ENCODE measurements around the gene MYZAP. TPM values are rescaled to one million over a fixed set of nuclear protein-coding genes. Genes with fewer than 3 reads are reported as not detected.

The MYZAP gene
- polyA plus RNA-seq, 6 donors from 2014 or later: 4.5 to 15.3 (median 7.4) TPM

DNA sequence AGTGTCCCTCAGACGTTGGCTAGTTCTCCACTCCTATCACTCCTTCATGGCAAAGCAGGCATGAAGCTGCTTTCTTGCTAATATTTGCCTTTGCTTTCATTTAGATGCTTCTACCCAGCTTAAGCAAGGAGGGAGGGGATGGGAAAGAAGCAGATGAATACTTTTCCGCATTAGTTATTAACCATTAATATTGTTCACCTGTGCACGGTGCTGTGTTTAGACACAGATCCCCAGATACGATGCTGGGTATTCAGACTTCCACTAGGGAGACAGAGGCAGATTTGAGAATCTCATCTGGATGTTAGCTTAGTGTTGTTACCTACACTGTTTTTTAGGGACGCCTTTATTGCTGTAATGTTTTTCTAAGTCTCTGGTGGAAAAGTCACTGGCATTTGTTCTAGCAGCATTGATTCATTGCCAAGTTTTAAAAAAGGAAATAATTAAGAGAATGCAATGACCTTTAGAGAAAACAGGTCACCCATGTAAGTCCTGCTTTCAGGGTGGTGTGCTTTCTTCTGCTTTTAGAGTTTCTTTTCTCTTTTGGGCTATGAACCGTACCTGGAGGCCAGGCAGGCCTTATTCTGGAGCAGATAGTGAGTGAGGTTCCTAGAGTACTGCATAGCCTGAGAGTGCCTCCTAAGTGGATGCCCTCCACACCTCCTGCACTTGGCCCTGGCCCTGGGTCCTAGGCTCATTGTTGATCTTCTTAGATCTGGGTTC is 55.5 kb downstream of the MYZAP start:
- peak in 1 of 2 donors; percentile 91 for ATAC-seq (ENCODE audit: low read depth in 2 of 2)
- DNase-seq: peak; percentile 48
- H3K27me3 Mint-ChIP-seq: no peaks in the 10 kb centered on the region
- peaks cover 19 to 20% of the 10 kb centered on the region in 2 donors for H3K36me3 Mint-ChIP-seq
- H3K4me1 Mint-ChIP-seq: peaks cover 12 to 31% (median 25%) of the 10 kb centered on the region in 3 donors
- peak overlapping the region in 6 of 8 donors; percentile 3 to 74 (median 38) for H3K4me3 Mint-ChIP-seq
- peak overlapping the region in 4 of 6 donors; percentile 19 to 95 (median 80) for H3K27ac Mint-ChIP-seq
- H3K9me3 Mint-ChIP-seq: no peaks in the 10 kb centered on the region

DNA sequence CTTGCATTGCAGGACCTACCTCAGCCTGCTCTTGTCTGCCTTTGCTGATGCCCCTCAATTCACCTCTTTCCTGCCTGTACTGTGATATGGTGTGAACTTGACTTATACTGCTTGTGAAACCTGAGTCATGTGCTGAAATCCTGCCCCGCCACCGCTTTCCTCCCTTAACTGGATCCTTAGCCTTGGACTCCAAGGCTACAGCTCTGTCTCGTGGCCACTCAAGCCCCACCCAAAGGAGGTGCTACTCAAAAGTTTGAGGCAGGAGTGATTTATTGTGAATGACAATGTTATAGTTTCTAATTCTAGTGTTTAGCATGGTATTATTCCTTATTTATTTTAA is 56.1 kb downstream of the MYZAP start:
- Mint-ChIP-seq H3K4me1 (peaks cover 12 to 34% (median 25%) of the 10 kb centered on the region in 3 donors), H3K9me3 (no peaks in the 10 kb centered on the region), H3K27ac (peak overlapping the region in 4 of 6 donors; percentile 58 to 95 (median 84)), H3K27me3 (no peaks in the 10 kb centered on the region), H3K4me3 (peak overlapping the region in 4 of 8 donors; percentile 3 to 74 (median 31)), H3K36me3 (peaks cover 19 to 20% of the 10 kb centered on the region in 2 donors)
- DNase-seq (no peak), ATAC-seq (ENCODE audit: low read depth in 2 of 2) (peak in 1 of 2 donors; percentile 38)

DNA sequence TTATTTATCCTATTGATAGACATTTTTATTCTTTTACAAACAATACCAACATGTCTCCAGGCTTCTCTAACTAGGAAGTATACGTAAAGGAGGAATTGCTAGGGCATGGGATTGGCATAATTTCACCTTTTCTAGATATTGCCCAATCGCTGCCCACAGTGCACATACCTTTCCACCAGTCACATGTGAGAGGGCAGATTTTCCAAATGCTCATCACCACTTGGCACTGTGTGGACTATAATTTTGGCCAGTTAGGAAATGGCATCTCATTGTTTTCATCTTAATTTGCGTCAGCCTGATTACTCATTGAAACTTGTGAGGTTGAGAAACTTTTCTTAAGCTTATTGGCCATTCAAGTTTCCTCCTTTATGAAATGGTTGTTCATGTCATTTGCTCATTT is 57.4 kb downstream of the MYZAP start:
- no peak overlapping the region for H3K27ac Mint-ChIP-seq
- H3K4me1 Mint-ChIP-seq: peaks cover 12 to 34% (median 25%) of the 10 kb centered on the region in 3 donors
- DNase-seq (no peak), ATAC-seq (ENCODE audit: low read depth in 2 of 2) (no peak)
- no peaks in the 10 kb centered on the region for H3K9me3 Mint-ChIP-seq
- H3K4me3 Mint-ChIP-seq: no peak overlapping the region
- no peaks in the 10 kb centered on the region for H3K27me3 Mint-ChIP-seq
- H3K36me3 Mint-ChIP-seq: peaks cover 13 to 19% of the 10 kb centered on the region in 2 donors

DNA sequence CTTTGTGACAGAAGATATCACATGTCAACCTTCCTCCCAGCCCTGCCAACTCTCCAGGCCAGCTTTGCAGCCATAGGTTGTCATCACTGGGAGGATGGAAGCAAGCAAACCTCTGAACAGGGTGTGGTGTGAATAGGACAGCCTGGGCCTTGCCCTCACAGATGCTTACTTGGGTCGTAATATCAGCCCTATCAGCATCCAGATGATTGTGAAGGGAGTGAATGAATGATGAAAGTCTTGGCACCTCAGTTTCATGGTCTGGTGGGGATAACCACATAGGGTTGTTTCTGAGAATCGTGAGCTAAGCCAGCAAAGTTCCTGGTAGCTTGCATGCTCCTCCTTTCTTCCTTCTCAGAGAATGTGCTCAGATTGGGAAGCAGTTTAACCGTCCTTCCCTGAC is 59.7 kb downstream of the MYZAP start:
- Mint-ChIP-seq H3K27me3 (no peaks in the 10 kb centered on the region), H3K4me3 (peak overlapping the region in 1 of 8 donors; percentile 59), H3K27ac (peak overlapping the region in 2 of 6 donors; percentile 28 to 41), H3K4me1 (peaks cover 12 to 24% (median 16%) of the 10 kb centered on the region in 3 donors), H3K9me3 (no peaks in the 10 kb centered on the region), H3K36me3 (peaks cover 0 to 12% of the 10 kb centered on the region in 2 donors)
- DNase-seq (no peak), ATAC-seq (ENCODE audit: low read depth in 2 of 2) (no peak)

DNA sequence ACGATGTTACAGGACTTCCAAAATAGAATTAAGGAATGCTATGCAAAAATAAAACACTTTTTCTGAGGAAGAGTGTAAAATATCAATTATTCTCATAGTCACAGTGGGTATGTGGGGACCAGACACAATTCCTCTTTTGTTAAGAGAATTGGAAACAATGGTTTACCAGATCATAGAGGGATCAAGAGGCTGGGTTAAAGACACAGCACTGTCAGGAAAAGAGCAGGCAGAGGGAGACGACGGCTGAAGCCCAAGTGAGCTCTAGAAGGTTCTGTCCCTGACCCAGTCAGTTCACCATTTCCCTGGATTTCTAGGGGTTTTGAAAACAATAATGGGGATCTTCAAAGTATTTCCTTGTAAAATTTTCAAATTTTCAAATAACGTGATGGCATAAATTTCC is 60.8 kb downstream of the MYZAP start:
- no peaks in the 10 kb centered on the region for H3K27me3 Mint-ChIP-seq
- no peaks in the 10 kb centered on the region for H3K9me3 Mint-ChIP-seq
- DNase-seq: no peak
- no peak overlapping the region for H3K27ac Mint-ChIP-seq
- H3K4me1 Mint-ChIP-seq: peaks cover 4 to 13% (median 5%) of the 10 kb centered on the region in 3 donors
- H3K4me3 Mint-ChIP-seq: no peak overlapping the region
- H3K36me3 Mint-ChIP-seq: peaks cover 0 to 11% of the 10 kb centered on the region in 2 donors
- no peak for ATAC-seq (ENCODE audit: low read depth in 2 of 2)

DNA sequence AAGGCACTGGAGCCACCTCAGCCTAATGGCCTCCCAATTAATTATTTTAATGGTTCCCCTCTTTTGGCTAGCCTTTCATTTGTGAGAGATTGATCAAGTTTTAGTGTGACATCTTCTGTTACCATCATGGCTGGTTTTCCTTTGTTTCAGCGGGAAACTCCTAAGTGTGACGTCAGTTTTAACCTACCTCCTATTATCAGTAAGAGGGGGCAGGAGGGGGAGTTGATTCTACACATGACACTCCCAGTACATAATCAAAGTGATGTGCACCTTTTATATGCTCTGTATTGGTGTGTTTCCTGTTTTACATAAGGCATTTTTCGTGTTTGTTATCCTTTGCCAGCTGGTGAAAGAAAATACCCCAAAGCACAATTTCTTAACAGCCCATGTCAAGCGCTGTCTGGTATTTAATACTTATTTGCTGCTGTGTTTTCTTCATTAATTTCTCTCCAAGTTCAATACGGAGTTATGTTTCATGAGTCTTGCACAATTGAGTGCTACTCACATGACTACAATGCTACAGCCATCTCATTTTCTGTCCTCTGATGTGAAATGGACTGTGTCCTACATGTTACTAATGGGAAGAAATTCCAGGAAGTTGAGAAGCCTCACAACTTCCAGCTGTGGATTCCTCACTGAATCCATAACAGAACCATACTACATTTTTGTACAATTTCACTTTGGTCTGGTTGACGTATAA is 62.6 kb downstream of the MYZAP start:
- no peaks in the 10 kb centered on the region for H3K27me3 Mint-ChIP-seq
- peak overlapping the region in 1 of 6 donors; percentile 2 for H3K27ac Mint-ChIP-seq
- no peaks in the 10 kb centered on the region for H3K9me3 Mint-ChIP-seq
- ATAC-seq (ENCODE audit: low read depth in 2 of 2) (no peak), DNase-seq (no peak)
- H3K36me3 Mint-ChIP-seq: peaks cover 0 to 11% of the 10 kb centered on the region in 2 donors
- peaks cover 0 to 7% (median 0%) of the 10 kb centered on the region in 3 donors for H3K4me1 Mint-ChIP-seq
- H3K4me3 Mint-ChIP-seq: no peak overlapping the region

DNA sequence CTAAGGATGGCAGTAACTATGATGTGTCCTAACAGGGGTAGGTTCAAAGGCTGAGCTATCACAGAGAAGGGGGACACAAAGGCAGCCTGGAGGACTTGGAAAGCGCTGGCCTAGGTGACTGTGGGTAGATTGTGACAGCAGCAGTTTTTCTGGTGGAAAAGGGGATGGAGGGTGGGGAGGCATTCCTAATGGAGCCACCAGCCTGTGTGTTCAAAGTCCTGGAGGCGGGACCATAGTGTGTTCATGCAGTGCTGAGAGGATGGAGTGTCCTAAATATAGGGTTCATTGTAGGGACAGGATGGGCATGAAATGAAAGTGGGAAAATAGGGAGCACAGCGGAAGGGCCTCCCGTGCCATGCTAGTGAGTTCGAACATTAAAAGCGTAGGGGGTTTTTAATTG is 63.3 kb downstream of the MYZAP start:
- H3K4me3 Mint-ChIP-seq: peak overlapping the region in 1 of 8 donors; percentile 66
- peaks cover 0 to 7% (median 0%) of the 10 kb centered on the region in 3 donors for H3K4me1 Mint-ChIP-seq
- H3K36me3 Mint-ChIP-seq: peaks cover 0 to 8% of the 10 kb centered on the region in 2 donors
- H3K27me3 Mint-ChIP-seq: no peaks in the 10 kb centered on the region
- DNase-seq (no peak), ATAC-seq (ENCODE audit: low read depth in 2 of 2) (no peak)
- H3K27ac Mint-ChIP-seq: peak overlapping the region in 1 of 6 donors; percentile 2
- no peaks in the 10 kb centered on the region for H3K9me3 Mint-ChIP-seq

DNA sequence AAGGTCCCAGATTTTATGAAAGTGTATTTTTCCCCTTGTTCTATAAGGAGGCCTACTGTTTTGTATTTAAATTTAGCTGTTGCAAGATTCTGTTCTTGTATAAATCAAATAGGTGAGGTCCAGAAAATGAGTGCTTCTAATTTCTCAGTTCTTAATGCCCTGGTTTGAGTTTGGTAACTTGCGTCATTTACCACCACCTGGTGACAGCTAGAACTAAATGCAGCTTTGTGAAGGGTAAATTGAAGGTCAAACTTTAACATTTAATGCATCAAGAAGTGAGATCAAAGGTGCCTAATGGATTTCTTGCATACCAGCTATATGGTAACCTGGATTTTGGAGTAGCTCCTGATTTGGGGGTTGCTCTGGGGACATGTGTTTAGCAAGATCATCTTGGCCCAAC is 64.1 kb downstream of the MYZAP start:
- ATAC-seq (ENCODE audit: low read depth in 2 of 2): no peak
- Mint-ChIP-seq H3K4me3 (no peak overlapping the region), H3K9me3 (no peaks in the 10 kb centered on the region), H3K27ac (no peak overlapping the region), H3K36me3 (peaks cover under 1 to 3% of the 10 kb centered on the region in 2 donors), H3K4me1 (peaks cover 0 to 7% (median 0%) of the 10 kb centered on the region in 3 donors), H3K27me3 (no peaks in the 10 kb centered on the region)
- no peak for DNase-seq

DNA sequence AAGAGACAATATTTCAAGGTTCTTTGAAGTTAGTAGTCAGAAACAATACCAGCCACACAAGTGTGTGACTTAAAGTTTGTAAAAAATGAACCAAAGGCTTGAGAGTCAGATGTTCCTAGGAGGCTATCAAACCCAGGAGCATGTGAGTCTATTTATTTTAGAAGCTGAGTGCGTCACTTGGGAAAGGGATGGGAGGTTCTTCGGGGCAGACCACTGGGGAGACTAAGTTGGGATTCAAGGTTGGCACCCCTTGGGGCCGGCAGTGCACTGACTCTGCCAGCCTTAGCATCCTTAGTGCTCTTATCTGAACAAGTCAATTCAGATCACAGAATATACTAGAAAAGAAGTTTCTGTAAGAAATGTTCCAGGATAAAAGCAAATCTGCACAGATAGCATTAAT is 64.7 kb downstream of the MYZAP start:
- no peak for DNase-seq
- Mint-ChIP-seq H3K4me1 (peaks cover 0 to 7% (median 0%) of the 10 kb centered on the region in 3 donors), H3K36me3 (peaks cover 0 to 7% of the 10 kb centered on the region in 2 donors), H3K27me3 (no peaks in the 10 kb centered on the region), H3K4me3 (no peak overlapping the region), H3K27ac (peak overlapping the region in 1 of 6 donors; percentile 32), H3K9me3 (no peaks in the 10 kb centered on the region)
- ATAC-seq (ENCODE audit: low read depth in 2 of 2): no peak

DNA sequence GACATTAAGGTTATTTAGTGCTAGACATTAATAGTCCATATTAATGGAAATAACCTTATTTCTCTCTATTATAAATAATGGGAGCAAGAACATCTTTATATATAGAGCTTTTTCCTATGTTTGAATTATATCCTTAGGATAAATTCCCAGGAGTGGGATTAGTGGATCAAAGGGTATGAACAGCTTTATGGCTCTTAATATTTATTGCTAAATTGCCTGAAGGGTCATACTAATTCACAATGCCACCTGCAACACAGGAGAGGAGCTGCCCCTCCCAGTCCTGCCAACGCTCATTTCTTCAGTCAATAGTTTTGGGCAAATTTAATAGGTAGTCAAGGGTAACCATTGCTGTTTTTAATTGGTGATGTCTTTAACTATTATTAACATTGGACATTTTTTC is 65.9 kb downstream of the MYZAP start:
- Mint-ChIP-seq H3K4me1 (no peaks in the 10 kb centered on the region), H3K27me3 (peaks cover 0 to 4% (median 0%) of the 10 kb centered on the region in 3 donors), H3K4me3 (no peak overlapping the region), H3K27ac (no peak overlapping the region), H3K9me3 (no peaks in the 10 kb centered on the region), H3K36me3 (peaks cover 0 to 14% of the 10 kb centered on the region in 2 donors)
- DNase-seq: no peak
- no peak for ATAC-seq (ENCODE audit: low read depth in 2 of 2)

DNA sequence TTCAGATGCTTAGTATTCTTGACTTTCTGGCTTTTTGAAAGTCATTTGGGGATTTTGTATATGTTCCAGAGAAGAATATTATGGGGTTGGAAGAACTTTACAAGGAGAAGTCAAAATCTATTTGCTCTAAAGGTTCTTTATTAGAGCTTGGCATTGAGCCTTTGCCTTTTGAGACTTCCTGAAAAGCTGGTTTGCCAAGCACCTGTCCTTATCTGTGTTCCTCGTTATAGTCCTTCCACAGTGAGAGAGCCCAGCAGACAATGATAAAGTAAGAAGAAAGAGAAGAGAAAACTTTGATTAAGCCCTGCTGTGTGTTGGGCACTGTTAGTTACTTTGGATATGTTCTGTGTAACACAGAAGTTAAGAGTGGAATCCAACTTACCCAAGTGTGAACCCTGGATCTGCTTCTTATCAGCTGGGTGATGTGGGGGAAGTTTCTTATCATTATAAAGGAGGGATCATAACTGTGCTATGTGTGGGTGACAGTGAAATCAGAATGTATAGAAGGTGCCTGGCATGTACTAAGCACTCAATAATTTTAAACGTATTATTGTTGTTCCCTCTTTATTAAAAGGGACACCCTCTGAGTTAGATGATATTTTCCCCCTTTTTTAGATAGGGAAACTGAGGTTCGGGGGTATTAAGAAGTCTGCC is 70.5 kb downstream of the MYZAP start:
- H3K9me3 Mint-ChIP-seq: no peaks in the 10 kb centered on the region
- ATAC-seq (ENCODE audit: low read depth in 2 of 2) (no peak), DNase-seq (no peak)
- no peaks in the 10 kb centered on the region for H3K4me1 Mint-ChIP-seq
- H3K27me3 Mint-ChIP-seq: peaks cover 0 to 4% (median 0%) of the 10 kb centered on the region in 3 donors
- H3K27ac Mint-ChIP-seq: no peak overlapping the region
- peaks cover 0 to 24% of the 10 kb centered on the region in 2 donors for H3K36me3 Mint-ChIP-seq
- no peak overlapping the region for H3K4me3 Mint-ChIP-seq

DNA sequence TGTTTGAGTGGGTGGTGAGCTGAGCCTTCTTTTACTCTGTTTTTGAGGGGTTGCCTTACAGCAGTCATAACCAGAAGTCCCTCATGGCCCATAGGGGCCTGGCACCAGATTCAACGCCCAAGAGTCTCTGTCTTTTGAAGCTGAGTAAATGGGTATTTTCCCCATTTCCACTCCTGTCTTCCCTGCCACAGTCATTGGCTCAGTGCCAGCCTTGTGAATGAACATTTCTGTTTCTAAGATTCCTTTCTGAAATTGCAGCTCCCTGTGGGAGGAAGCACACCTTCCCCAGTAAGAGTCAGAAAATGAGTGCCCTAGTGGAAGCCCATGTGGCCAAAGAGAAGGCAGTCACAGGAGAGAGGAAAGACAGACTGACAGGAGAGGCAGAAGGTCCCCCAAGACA is 71.1 kb downstream of the MYZAP start:
- Mint-ChIP-seq H3K27me3 (peaks cover 0 to 4% (median 3%) of the 10 kb centered on the region in 3 donors), H3K4me1 (no peaks in the 10 kb centered on the region), H3K27ac (no peak overlapping the region), H3K36me3 (peaks cover 0 to 24% of the 10 kb centered on the region in 2 donors), H3K4me3 (no peak overlapping the region), H3K9me3 (no peaks in the 10 kb centered on the region)
- ATAC-seq (ENCODE audit: low read depth in 2 of 2) (no peak), DNase-seq (no peak)

DNA sequence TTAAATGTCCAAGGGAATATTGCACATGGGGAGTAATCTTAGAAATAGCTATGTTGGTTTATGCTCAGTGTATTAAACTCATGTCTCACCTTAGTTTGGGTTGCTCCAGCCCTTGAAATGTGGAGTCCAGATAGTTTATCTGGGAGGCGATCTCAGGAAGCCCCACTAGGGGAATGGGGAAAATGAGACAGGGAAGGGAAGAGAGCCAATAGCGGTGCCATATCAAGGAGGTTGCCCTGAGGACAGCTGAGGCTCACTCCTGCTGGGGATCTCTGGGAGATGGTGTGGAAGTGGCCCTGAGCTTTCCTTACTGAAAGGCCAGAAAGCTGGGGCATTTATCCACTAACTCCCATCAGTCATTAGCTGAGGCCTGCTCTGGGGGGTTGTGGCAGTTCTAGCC is 71.6 kb downstream of the MYZAP start:
- Mint-ChIP-seq H3K4me1 (no peaks in the 10 kb centered on the region), H3K27me3 (peaks cover 0 to 5% (median 4%) of the 10 kb centered on the region in 3 donors)

More for the DNA sequence above, 71.6 kb downstream of the MYZAP start:
- Mint-ChIP-seq H3K36me3 (peaks cover 0 to 24% of the 10 kb centered on the region in 2 donors), H3K9me3 (no peaks in the 10 kb centered on the region), H3K27ac (no peak overlapping the region), H3K4me3 (no peak overlapping the region)
- ATAC-seq (ENCODE audit: low read depth in 2 of 2) (no peak), DNase-seq (no peak)
